ENCODE measurements around the gene TNRC6A. TPM values are rescaled to one million over a fixed set of nuclear protein-coding genes. Genes with fewer than 3 reads are reported as not detected.
"Not testable (repeated sequence)": the region's sequence is repeated elsewhere in the genome, so short reads cannot be mapped to it uniquely, and the experiment has no call there.

The TNRC6A gene
- total and polyA plus RNA-seq, 2 experiments from 2014 or later, result 24.5 to 33.1 TPM

GRCh38 chr16:24855678-24856077 is 126.2 kb downstream of the TNRC6A start:
- Histone ChIP-seq H3K4me3 (no peak overlapping the region), H3K36me3 (no peaks in the 10 kb centered on the region), H3K4me1 (ENCODE audit: low read depth) (no peaks in the 10 kb centered on the region), H3K27ac (no peak overlapping the region), H3K27me3 (no peaks in the 10 kb centered on the region), H3K9me3 (ENCODE audit: low read depth) (no peaks in the 10 kb centered on the region)
- no peak for TF ChIP-seq CTCF (IDR thresholded peaks at IDR 0.05; ENCODE audit: low read depth, low read length)
- DNase-seq (ENCODE audit: low read depth in 1 of 2, low spot score in 1 of 2), result no peak

GRCh38 chr16:24856871-24857270 is 127.4 kb downstream of the TNRC6A start:
- H3K9me3 ChIP-seq (ENCODE audit: low read depth); H3K27me3 ChIP-seq; H3K4me3 ChIP-seq; H3K4me1 ChIP-seq (ENCODE audit: low read depth); DNase-seq (ENCODE audit: low read depth in 1 of 2, low spot score in 1 of 2); H3K27ac ChIP-seq; H3K36me3 ChIP-seq: not testable (repeated sequence)

- Histone ChIP-seq H3K4me3 (no peak overlapping the region), H3K36me3 (no peaks in the 10 kb centered on the region), H3K4me1 (ENCODE audit: low read depth) (no peaks in the 10 kb centered on the region), H3K27ac (no peak overlapping the region), H3K9me3 (ENCODE audit: low read depth) (no peaks in the 10 kb centered on the region), H3K27me3 (no peaks in the 10 kb centered on the region)
- TF ChIP-seq CTCF (IDR thresholded peaks at IDR 0.05; ENCODE audit: low read depth, low read length), result no peak
- peak; percentile 75 to 88 for DNase-seq (ENCODE audit: low read depth in 1 of 2, low spot score in 1 of 2)
Measured at GRCh38 chr16:24858219-24859041, 129.0 kb downstream of the TNRC6A start.

GRCh38 chr16:24861461-24861860 is 132.0 kb downstream of the TNRC6A start:
- Histone ChIP-seq H3K4me3 (no peak overlapping the region), H3K27ac (no peak overlapping the region), H3K9me3 (ENCODE audit: low read depth) (no peaks in the 10 kb centered on the region), H3K27me3 (no peaks in the 10 kb centered on the region), H3K4me1 (ENCODE audit: low read depth) (no peaks in the 10 kb centered on the region), H3K36me3 (no peaks in the 10 kb centered on the region)
- no peak for TF ChIP-seq CTCF (IDR thresholded peaks at IDR 0.05; ENCODE audit: low read depth, low read length)
- no peak for DNase-seq (ENCODE audit: low read depth in 1 of 2, low spot score in 1 of 2)

GRCh38 chr16:24863582-24864437 is 134.4 kb downstream of the TNRC6A start:
- no peaks in the 10 kb centered on the region for H3K27me3 ChIP-seq
- H3K27ac ChIP-seq, result no peak overlapping the region
- H3K36me3 ChIP-seq, result no peaks in the 10 kb centered on the region
- H3K9me3 ChIP-seq (ENCODE audit: low read depth), result no peaks in the 10 kb centered on the region
- no peak for DNase-seq (ENCODE audit: low read depth in 1 of 2, low spot score in 1 of 2)
- TF ChIP-seq CTCF (IDR thresholded peaks at IDR 0.05; ENCODE audit: low read depth, low read length), result no peak
- H3K4me3 ChIP-seq, result no peak overlapping the region
- H3K4me1 ChIP-seq (ENCODE audit: low read depth), result no peaks in the 10 kb centered on the region

- no peak for DNase-seq (ENCODE audit: low read depth in 1 of 2, low spot score in 1 of 2)
- Histone ChIP-seq H3K27ac (no peak overlapping the region), H3K27me3 (no peaks in the 10 kb centered on the region), H3K36me3 (no peaks in the 10 kb centered on the region), H3K4me3 (no peak overlapping the region), H3K4me1 (ENCODE audit: low read depth) (no peaks in the 10 kb centered on the region), H3K9me3 (ENCODE audit: low read depth) (no peaks in the 10 kb centered on the region)
- TF ChIP-seq CTCF (IDR thresholded peaks at IDR 0.05; ENCODE audit: low read depth, low read length), result no peak
Measured at GRCh38 chr16:24869033-24869432, 139.6 kb downstream of the TNRC6A start.
